ENCODE results near the gene MLST8. TPM values are rescaled to one million over a fixed set of nuclear protein-coding genes. Genes with fewer than 3 reads are reported as not detected.

Gene MLST8
- total RNA-seq, 1 donor from 2014 or later, result 29.9 TPM

- intact Hi-C loops (cut with DNase I), result no loop called here
- no peak for TF ChIP-seq CTCF (IDR thresholded peaks at IDR 0.05)
- no peaks in the 10 kb centered on the region for H3K27me3 ChIP-seq
- no peak overlapping the region for H3K4me3 ChIP-seq
- peaks cover 49% of the 10 kb centered on the region for H3K36me3 ChIP-seq
- ATAC-seq (no peak), DNase-seq (no peak)
- no peaks in the 10 kb centered on the region for H3K9me3 ChIP-seq
- H3K4me1 ChIP-seq, result no peaks in the 10 kb centered on the region
- H3K27ac ChIP-seq, result no peak overlapping the region
Measured at GRCh38 chr16:2243031-2243528, 37.8 kb downstream of the MLST8 start.

GRCh38 chr16:2243781-2244180 lies 38.5 kb downstream of the MLST8 start:
- Histone ChIP-seq H3K9me3 (no peaks in the 10 kb centered on the region), H3K36me3 (peaks cover 49% of the 10 kb centered on the region), H3K27me3 (no peaks in the 10 kb centered on the region), H3K27ac (no peak overlapping the region), H3K4me3 (no peak overlapping the region), H3K4me1 (no peaks in the 10 kb centered on the region)
- intact Hi-C loops (cut with DNase I), result no loop called here
- no peak for DNase-seq
- no peak for ATAC-seq
- no peak for TF ChIP-seq CTCF (IDR thresholded peaks at IDR 0.05)

- H3K27ac ChIP-seq, result no peak overlapping the region
- no peak for TF ChIP-seq CTCF (IDR thresholded peaks at IDR 0.05)
- DNase-seq, result no peak
- intact Hi-C loops (cut with DNase I), result no loop called here
- H3K36me3 ChIP-seq, result peaks cover 49% of the 10 kb centered on the region
- no peaks in the 10 kb centered on the region for H3K4me1 ChIP-seq
- no peak overlapping the region for H3K4me3 ChIP-seq
- peak; percentile 8 for ATAC-seq
- no peaks in the 10 kb centered on the region for H3K27me3 ChIP-seq
- H3K9me3 ChIP-seq, result no peaks in the 10 kb centered on the region
Measured at GRCh38 chr16:2244301-2244700, 39.0 kb downstream of the MLST8 start.

GRCh38 chr16:2244926-2245795 lies 39.9 kb downstream of the MLST8 start:
- no peak for TF ChIP-seq CTCF (IDR thresholded peaks at IDR 0.05)
- no peak overlapping the region for H3K27ac ChIP-seq
- H3K4me3 ChIP-seq, result no peak overlapping the region
- peaks cover 4% of the 10 kb centered on the region for H3K4me1 ChIP-seq
- intact Hi-C loops (cut with DNase I), result no loop called here
- DNase-seq, result no peak
- no peak for ATAC-seq
- no peaks in the 10 kb centered on the region for H3K9me3 ChIP-seq
- peaks cover 49% of the 10 kb centered on the region for H3K36me3 ChIP-seq
- H3K27me3 ChIP-seq, result no peaks in the 10 kb centered on the region

- no peak overlapping the region for H3K27ac ChIP-seq
- peaks cover 49% of the 10 kb centered on the region for H3K36me3 ChIP-seq
- peaks cover 10% of the 10 kb centered on the region for H3K4me1 ChIP-seq
- DNase-seq (no peak), ATAC-seq (no peak)
- H3K4me3 ChIP-seq, result no peak overlapping the region
- intact Hi-C loops (cut with DNase I), result no loop called here
- TF ChIP-seq CTCF (IDR thresholded peaks at IDR 0.05), result no peak
- H3K9me3 ChIP-seq, result no peaks in the 10 kb centered on the region
- no peaks in the 10 kb centered on the region for H3K27me3 ChIP-seq
Measured at GRCh38 chr16:2246301-2246885, 41.1 kb downstream of the MLST8 start.
